Measurements from ENCODE around the gene CRTAC1.

Gene CRTAC1

DNA sequence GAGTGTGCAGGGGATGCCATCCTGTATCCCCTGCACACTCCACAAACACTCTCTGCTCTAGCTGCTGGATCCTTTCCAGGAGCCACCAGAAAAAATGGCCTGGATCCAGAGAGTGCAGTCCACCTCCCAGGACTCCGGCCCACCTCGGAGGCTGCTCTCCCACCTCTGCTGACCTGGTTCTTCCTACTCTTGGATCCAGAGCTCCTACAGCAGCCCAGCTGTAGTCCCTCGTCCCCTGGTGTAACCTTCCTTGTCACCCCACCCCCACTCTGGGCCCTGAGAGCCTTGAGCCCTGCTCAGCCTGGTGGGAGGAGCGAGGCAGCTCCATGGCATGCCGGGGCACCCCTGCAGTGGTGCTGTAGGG, 126.4 kb downstream of the CRTAC1 start:
- Histone ChIP-seq H3K9me3 (ENCODE audit: severe bottlenecking) (no peaks in the 10 kb centered on the region), H3K27ac (peak overlapping the region; percentile 31), H3K4me3 (ENCODE audit: low read depth, low read length) (no peak overlapping the region), H3K27me3 (ENCODE audit: insufficient read depth, low read depth, severe bottlenecking) (no peaks in the 10 kb centered on the region), H3K36me3 (no peaks in the 10 kb centered on the region; the same call in 1 of the 2 replicates)
- peak; percentile 54 for DNase-seq
- TF ChIP-seq, protein P1, sequence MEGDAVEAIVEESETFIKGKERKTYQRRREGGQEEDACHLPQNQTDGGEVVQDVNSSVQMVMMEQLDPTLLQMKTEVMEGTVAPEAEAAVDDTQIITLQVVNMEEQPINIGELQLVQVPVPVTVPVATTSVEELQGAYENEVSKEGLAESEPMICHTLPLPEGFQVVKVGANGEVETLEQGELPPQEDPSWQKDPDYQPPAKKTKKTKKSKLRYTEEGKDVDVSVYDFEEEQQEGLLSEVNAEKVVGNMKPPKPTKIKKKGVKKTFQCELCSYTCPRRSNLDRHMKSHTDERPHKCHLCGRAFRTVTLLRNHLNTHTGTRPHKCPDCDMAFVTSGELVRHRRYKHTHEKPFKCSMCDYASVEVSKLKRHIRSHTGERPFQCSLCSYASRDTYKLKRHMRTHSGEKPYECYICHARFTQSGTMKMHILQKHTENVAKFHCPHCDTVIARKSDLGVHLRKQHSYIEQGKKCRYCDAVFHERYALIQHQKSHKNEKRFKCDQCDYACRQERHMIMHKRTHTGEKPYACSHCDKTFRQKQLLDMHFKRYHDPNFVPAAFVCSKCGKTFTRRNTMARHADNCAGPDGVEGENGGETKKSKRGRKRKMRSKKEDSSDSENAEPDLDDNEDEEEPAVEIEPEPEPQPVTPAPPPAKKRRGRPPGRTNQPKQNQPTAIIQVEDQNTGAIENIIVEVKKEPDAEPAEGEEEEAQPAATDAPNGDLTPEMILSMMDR (IDR thresholded peaks at IDR 0.05; ENCODE audit: low read depth, low read length) = no peak

DNA sequence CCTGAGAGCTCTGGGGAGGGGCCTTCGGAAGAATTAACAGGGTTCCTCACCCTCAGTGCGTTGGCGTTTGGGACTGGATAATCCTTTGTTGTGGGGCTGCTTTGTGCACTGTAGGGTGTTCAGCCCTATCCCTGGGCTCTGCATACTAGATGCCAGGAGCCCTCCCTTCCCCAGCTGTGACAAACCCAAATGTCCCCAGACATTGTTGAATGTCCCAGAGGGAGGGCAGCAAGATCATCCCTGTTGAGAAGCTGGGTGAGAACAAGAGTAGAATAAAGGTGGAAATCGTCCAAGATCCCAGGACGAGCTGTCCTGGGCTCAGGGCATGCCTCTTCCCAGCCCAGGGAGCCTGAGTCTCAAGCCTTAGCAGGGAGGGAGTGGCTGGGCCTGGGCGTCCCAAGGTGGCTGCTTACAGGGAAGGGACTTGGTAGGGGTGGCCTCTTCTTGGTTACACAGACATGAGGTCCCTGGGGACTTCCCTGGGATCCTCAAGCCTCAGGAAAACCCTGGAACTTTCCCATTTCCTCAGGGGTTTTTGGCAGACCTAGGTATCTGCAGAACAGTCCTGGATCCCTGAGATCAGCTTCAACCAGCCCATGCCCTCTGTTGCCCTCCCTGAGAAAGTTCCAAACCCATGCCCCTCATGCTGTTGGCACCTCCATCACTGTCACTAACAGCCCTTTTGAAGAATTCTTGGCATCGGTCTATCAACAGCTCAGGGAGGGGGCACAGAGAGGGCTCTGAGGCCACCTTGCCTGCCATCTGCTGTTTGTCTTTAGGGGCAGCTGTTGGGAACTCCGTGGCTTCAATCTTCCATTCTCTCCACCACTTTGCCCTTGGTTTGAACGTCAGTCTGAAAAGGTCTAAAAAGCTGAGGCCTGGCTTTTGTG, 127.0 kb downstream of the CRTAC1 start:
- no peak overlapping the region for H3K4me3 ChIP-seq (ENCODE audit: low read depth, low read length)
- peak; percentile 40 for DNase-seq
- TF ChIP-seq, protein P1 (IDR thresholded peaks at IDR 0.05; ENCODE audit: low read depth, low read length) = peak; percentile 49; the same call in 1 of the 2 replicates
- H3K27me3 ChIP-seq (ENCODE audit: insufficient read depth, low read depth, severe bottlenecking) = no peaks in the 10 kb centered on the region
- no peaks in the 10 kb centered on the region for H3K9me3 ChIP-seq (ENCODE audit: severe bottlenecking)
- H3K36me3 ChIP-seq = no peaks in the 10 kb centered on the region; the same call in 1 of the 2 replicates
- H3K27ac ChIP-seq = peak overlapping the region; percentile 31

DNA sequence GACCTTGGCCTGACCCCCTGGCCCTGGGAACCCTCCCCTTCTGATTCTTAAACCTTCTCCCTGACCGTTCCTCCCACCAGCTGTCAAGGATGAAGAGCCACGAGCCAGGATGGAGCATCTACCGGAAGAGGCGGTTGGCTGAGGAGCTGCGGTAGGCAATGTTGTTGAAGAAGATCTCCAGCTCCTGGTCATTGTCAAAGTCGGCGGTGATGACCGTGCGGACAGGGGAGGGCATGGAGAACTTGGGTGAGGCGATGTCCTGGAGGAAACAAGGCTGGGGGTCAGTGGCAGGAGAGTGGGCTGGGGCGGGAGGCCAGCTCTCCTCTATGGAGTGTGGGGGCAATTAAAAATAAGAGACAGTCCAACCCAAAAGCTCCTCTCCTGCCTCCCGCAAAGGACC, 129.0 kb downstream of the CRTAC1 start:
- TF ChIP-seq, protein P1 (IDR thresholded peaks at IDR 0.05; ENCODE audit: low read depth, low read length) = no peak
- Histone ChIP-seq H3K27ac (no peak overlapping the region), H3K4me3 (ENCODE audit: low read depth, low read length) (no peak overlapping the region), H3K27me3 (ENCODE audit: insufficient read depth, low read depth, severe bottlenecking) (no peaks in the 10 kb centered on the region), H3K9me3 (ENCODE audit: severe bottlenecking) (no peaks in the 10 kb centered on the region), H3K36me3 (no peaks in the 10 kb centered on the region; the same call in 1 of the 2 replicates)
- DNase-seq = no peak

DNA sequence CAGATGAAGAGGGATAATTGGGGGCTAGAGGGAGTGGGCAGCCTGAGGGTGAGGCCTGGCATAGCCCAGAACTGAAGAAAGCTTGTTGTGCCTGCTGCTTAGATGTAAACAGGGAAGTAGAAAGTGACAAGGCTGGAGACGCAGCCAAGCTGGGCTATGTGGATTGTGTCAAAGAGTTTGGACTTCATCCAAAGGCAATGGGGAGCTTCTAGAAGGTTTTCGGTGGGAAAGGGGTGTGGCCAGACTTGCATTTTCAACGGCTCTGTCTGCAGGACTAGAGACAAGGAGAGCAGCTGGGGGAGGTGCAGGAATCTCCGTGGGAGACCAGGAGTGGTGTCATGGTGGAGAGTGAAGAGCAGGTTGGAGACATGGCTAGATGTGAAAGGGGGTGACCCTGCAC, 132.0 kb downstream of the CRTAC1 start:
- H3K27me3 ChIP-seq (ENCODE audit: insufficient read depth, low read depth, severe bottlenecking) = no peaks in the 10 kb centered on the region
- TF ChIP-seq, protein P1 (IDR thresholded peaks at IDR 0.05; ENCODE audit: low read depth, low read length) = no peak
- H3K27ac ChIP-seq = no peak overlapping the region
- no peak overlapping the region for H3K4me3 ChIP-seq (ENCODE audit: low read depth, low read length)
- no peaks in the 10 kb centered on the region for H3K36me3 ChIP-seq
- no peak for DNase-seq
- H3K9me3 ChIP-seq (ENCODE audit: severe bottlenecking) = no peaks in the 10 kb centered on the region

DNA sequence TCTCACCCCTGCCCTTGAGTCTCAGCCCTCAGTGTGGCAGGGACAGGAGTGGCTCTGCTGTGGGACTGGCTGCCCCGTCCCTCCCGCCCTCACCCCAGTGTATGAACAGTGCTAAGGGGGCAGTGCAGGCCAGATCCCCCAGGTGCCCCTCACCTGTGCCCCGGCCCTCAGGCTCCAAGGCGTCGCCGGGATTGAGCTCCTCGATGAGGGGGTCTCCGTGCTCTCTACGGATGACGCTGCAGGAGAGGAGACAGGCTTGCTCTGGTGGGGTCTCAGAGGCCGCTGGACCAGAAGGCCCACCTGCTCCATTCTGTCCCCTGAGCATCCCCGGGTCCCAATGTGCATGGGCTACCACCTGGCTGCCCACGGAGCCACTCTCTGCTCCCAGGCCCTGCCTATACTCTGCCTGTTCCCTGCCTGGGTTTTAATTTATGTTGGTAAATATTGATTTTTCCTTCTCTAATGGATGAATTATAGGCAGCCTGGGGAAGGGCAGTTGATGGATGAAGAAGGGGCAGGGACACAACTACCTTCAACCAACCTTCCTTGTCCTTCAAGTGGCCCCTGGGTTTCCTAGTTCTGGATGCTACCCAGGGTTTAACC, 133.6 kb downstream of the CRTAC1 start:
- Histone ChIP-seq H3K4me3 (ENCODE audit: low read depth, low read length) (no peak overlapping the region), H3K27me3 (ENCODE audit: insufficient read depth, low read depth, severe bottlenecking) (no peaks in the 10 kb centered on the region)

More for the DNA sequence above, 133.6 kb downstream of the CRTAC1 start:
- Histone ChIP-seq H3K27ac (no peak overlapping the region), H3K36me3 (no peaks in the 10 kb centered on the region), H3K9me3 (ENCODE audit: severe bottlenecking) (no peaks in the 10 kb centered on the region)
- no peak for DNase-seq
- TF ChIP-seq, protein P1 (IDR thresholded peaks at IDR 0.05; ENCODE audit: low read depth, low read length) = no peak

Data from WERI-Rb-1 (cell line).